Sigmoid colon (tissue), 4 donors: Measurements from ENCODE around the gene FEM1C.

Source experiments
- POLR2AphosphoS5 ChIP-seq, 4 donors: sonication (generic); formaldehyde crosslinking; IDR thresholded peaks; one replicate each; pipeline ENCODE4 v1.6.1; 2017; ENCODE audit warnings: antibody characterized with exemption in 4 of 4
- TF ChIP-seq, protein P1 (sequence below), 4 experiments: fragments of 450-650 bp in 3 of 4; fragments of 200-600 bp in 1 of 4; IDR thresholded peaks; one replicate each; pipeline ENCODE4 v1.5.1; 2016 to 2019; ENCODE audit warnings: antibody characterized with exemption in 4 of 4, mild to moderate bottlenecking in 3 of 4, moderate library complexity in 2 of 4

DNA sequence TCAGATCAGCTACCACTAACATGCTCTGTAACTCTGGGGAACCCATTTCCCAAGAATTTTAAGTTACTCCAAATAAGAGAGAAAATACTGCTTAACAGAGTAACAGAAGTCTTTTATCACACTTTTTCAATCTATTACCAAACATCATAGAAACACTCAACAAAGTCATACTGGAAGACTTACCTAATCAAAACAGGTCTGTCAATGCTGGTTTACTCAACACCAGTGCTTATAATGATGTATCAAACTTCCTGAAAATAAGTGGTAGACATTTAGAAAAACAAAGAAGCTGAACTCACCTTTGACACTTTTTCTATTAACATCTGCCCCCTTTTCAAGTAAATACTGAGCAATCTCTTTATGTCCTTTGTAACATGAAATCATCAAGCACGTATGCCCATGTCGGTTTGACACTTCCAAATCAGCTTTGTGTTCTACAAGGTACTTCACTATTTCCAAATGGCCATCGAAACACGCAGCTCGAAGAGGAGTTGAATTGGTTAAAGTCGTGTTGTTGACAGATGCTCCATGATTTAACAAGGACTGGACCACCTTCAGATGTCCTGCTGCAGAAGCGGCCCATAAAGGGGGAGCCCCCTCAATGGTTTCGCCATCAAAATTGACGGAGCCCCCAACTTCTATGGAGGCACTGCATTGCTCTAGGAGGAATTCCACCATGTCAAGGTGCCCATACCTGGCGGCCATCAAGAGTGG is 1.8 kb downstream of the FEM1C start:
- TF ChIP-seq POLR2AphosphoS5 (IDR thresholded peaks at IDR 0.05): no peak
- TF ChIP-seq, protein P1, sequence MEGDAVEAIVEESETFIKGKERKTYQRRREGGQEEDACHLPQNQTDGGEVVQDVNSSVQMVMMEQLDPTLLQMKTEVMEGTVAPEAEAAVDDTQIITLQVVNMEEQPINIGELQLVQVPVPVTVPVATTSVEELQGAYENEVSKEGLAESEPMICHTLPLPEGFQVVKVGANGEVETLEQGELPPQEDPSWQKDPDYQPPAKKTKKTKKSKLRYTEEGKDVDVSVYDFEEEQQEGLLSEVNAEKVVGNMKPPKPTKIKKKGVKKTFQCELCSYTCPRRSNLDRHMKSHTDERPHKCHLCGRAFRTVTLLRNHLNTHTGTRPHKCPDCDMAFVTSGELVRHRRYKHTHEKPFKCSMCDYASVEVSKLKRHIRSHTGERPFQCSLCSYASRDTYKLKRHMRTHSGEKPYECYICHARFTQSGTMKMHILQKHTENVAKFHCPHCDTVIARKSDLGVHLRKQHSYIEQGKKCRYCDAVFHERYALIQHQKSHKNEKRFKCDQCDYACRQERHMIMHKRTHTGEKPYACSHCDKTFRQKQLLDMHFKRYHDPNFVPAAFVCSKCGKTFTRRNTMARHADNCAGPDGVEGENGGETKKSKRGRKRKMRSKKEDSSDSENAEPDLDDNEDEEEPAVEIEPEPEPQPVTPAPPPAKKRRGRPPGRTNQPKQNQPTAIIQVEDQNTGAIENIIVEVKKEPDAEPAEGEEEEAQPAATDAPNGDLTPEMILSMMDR (IDR thresholded peaks at IDR 0.05): no peak
